Skeletal muscle cell (primary cell): ENCODE measurements around the gene AK8.
"Not testable (repeated sequence)": the region's sequence is repeated elsewhere in the genome, so short reads cannot be mapped to it uniquely, and the experiment has no call there.

Source experiments
- DNase-seq: peaks from one replicate; pipeline ENCODE4 v3.0.0-alpha.2; 2010; ENCODE audit warnings: low read depth
- H3K4me3 ChIP-seq: 2 replicates; pipeline ENCODE4 v1.5.1; 2011; ENCODE audit warnings: low read depth, mild to moderate bottlenecking, control low read depth, low read length, moderate library complexity

AK8 gene

DNA sequence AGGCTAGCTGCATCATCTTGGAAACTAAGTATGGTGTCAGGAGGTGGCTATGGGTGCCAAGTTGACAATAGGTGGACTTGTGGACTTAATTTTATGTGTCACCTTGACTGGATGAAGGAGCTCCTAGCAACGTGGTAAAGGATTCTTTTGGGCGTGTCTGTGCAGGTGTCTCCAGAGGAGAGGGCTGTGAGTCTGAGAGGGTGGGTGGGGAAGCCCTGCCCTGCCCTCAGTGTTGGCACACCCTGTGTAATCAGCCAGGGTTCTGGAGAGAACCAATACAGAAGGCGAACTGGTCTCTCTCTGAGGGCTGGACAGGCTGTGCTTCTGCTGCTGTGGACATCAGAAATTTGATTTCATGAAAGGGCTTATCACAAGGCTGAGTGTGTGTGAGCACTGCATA, 146.9 kb downstream of the AK8 start:
- H3K4me3 ChIP-seq: no peak overlapping the region
- DNase-seq: no peak

GRCh38 chr9:132730054-132731033, 147.7 kb downstream of the AK8 start:
- no peak overlapping the region for H3K4me3 ChIP-seq
- DNase-seq: no peak

- no peak overlapping the region for H3K4me3 ChIP-seq
- no peak for DNase-seq
Measured at GRCh38 chr9:132729235-132729890, 148.7 kb downstream of the AK8 start.

DNA sequence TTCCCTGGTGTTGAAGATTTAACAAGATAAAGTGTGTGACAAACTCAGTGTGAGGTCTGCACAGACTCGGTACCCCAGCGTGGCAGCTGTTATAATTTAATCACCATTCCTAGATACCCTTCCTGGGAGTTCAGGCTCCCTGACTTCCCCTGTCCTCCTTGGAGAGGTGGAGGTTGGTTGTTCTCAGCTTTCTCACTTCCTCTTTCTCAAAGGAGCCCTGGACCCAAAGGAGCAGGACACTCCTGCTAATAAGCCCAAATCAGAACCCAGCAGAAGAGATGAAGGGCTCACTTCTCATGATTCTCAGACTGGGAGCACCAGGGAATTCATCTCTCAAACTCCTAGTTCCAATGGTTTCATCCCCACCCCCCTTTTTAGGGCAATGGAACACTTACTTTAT, 149.6 kb downstream of the AK8 start:
- DNase-seq: no peak
- H3K4me3 ChIP-seq: no peak overlapping the region

- no peak overlapping the region for H3K4me3 ChIP-seq
- no peak for DNase-seq
Measured at GRCh38 chr9:132728071-132728470, 150.0 kb downstream of the AK8 start.

GRCh38 chr9:132726576-132727130, 151.4 kb downstream of the AK8 start:
- no peak for DNase-seq
- no peak overlapping the region for H3K4me3 ChIP-seq

- H3K4me3 ChIP-seq: no peak overlapping the region
- DNase-seq: no peak
Measured at GRCh38 chr9:132725306-132725705, 152.8 kb downstream of the AK8 start.

DNA sequence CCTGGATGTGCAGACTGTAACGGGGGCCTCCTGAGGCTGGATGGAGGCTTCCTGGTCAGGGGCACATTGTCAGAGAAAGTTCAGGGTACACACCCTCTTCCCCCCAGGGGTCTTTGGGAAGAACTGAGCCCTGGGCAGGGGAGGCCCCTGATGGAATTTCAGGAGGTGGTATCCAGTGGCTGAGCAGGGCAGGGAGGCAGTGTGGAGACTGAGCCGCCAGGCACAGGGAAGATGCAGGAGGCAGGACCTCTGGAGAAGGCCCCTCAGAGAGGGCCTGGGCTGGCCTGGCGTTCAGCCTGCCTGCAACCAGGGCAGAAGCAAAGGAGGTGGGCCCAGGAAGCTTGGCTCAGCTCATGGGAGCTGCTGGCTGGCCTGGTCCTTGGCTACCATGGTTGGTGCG, 154.3 kb downstream of the AK8 start:
- no peak overlapping the region for H3K4me3 ChIP-seq
- DNase-seq: no peak

- no peak overlapping the region for H3K4me3 ChIP-seq
- no peak for DNase-seq
Measured at GRCh38 chr9:132722564-132723065, 155.5 kb downstream of the AK8 start.

- no peak overlapping the region for H3K4me3 ChIP-seq
- no peak for DNase-seq
Measured at GRCh38 chr9:132721661-132722060, 156.4 kb downstream of the AK8 start.

GRCh38 chr9:132718381-132718928, 159.6 kb downstream of the AK8 start:
- not testable (repeated sequence) for H3K4me3 ChIP-seq, DNase-seq

DNA sequence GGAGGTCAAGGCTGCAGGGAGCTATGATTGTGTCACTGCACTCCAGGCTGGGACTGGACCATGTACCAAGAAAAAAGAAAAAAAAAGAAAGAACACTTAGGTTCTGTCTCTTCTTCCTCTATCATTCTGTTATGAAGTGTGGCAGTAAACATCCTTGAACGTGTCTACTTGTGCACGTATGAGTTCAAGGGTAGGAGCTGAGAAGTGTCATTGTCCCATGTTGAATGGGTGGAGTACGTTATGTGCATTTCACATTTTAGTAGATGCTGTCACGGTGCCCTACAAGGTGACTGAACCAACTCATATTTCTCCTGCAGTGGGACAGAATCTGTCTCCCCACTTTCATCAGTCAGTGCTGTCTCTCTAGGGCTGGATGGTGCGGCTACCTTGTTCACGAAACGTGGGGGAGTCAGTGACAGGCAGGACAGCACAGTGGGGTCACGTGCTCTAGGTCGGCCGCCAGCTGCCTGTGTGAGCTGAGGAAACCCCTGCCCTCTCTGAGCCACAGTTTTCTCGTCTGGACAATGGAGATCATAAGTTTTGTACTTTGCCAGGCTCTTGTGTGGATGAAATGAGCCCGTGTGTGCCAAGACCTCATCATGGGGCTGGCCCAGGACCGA, 160.6 kb downstream of the AK8 start:
- no peak for DNase-seq
- H3K4me3 ChIP-seq: no peak overlapping the region

- no peak overlapping the region for H3K4me3 ChIP-seq
- DNase-seq: no peak
Measured at GRCh38 chr9:132716007-132716406, 162.1 kb downstream of the AK8 start.

DNA sequence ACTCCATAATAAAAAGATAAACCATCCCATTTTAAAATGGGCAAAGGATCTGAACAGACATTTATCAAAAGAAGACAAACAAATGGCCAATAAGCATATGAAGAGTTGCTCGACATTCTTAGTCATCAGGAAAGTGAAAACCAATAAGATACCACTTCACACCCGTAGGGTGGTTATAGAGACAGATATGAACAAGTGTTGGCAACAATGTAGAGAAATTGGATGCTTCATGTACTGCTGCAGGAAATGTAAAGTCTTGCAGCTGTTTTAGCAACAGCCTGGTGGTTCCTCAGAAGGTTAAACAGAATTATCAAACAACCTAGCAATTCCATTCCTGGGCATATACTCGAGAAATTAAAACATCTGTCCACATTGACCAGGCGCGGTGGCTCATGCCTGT, 165.3 kb downstream of the AK8 start:
- DNase-seq: no peak
- no peak overlapping the region for H3K4me3 ChIP-seq

DNA sequence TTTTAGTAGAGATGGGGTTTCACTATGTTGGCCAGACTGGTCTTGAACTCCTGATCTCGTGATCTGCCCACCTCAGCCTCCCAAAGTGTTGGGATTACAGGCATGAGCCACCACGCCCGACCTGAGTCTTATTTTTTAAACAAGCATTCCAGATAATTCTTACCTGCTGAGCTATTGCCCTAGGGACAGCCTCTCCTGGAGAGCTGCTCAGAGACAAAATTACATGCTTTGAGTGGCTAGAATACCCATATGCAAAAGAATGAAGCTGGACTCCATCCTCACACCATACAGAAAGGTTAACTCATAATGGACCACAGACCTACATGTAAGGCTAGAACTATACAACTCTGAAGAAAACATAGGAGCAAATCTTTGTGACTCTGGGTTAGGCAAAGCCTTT, 166.2 kb downstream of the AK8 start:
- no peak for DNase-seq
- H3K4me3 ChIP-seq: no peak overlapping the region

GRCh38 chr9:132711152-132711551, 166.9 kb downstream of the AK8 start:
- not testable (repeated sequence) for DNase-seq, H3K4me3 ChIP-seq

DNA sequence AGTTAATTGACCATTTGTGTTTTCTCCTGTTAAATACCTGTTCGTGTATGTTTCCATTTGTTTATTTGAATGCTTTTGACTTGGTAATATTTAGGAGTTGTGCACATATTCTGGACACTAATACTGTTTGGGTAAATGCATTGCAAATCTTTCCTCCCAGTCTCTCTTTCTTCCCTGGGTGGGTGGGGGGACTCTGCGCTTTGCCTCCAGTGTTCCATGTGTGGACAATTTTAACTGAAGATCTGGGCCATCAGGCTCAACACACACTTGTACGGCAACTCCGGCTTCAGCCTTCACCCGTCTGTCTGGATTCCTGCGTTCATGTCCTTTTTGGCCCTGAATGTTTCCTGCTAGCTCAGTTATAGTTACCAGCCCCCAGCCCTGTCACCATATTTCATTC, 167.8 kb downstream of the AK8 start:
- H3K4me3 ChIP-seq: no peak overlapping the region
- no peak for DNase-seq

- no peak overlapping the region for H3K4me3 ChIP-seq
- DNase-seq: no peak
Measured at GRCh38 chr9:132708769-132709430, 169.2 kb downstream of the AK8 start.

DNA sequence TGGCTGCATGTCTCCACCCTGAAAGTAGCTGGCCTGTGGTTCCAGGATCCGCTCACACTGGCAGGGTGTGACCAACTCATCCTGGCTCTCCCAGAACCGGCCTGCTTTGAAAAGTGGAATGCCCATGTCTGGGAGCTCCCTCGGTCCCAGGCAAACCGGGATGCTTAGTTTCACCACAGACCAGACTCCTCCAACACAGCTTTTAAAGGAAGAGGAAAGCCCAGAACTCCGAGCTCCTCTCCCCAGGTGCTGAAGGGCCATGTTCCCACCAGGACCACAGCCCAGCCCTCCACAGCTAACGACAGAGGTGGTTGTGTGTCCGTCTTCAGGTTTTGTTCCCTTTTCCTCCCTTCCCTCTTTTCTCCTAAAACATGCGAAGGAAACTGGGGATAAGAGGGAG, 169.8 kb downstream of the AK8 start:
- H3K4me3 ChIP-seq: no peak overlapping the region
- no peak for DNase-seq
